HuH-7.5 (cell line): ENCODE data around the gene USO1.
"Not testable (repeated sequence)": the region's sequence is repeated elsewhere in the genome, so short reads cannot be mapped to it uniquely, and the experiment has no call there.

Experiments used
- DNase-seq: peaks from one replicate; pipeline ENCODE4 v3.0.0; 2011; ENCODE audit warnings: low spot score

The USO1 gene

GRCh38 chr4:75714704-75715103 is 9.7 kb upstream of the USO1 start:
- no peak for DNase-seq

- no peak for DNase-seq
These were observed 9.1 kb upstream of the USO1 start for GRCh38 chr4:75715105-75715799.

DNA sequence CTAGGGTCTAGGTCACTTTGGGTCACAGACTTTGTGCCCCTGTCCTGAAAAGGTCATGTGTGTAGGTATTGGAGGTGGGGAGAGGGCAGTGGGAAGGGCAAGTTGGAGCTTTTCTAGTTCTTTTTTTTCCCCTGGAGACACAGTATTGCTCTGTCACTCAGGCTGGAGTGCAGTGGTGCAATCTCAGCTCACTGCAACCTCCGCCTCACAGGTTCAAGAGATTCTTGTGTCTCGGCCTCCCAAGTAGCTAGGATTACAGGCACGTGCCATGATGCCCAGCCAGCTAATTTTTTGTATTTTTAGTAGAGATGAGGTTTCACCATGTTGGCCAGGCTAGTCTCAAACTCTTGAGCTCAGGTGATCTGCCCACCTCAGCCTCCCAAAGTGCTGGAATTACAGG is 8.3 kb upstream of the USO1 start:
- DNase-seq, result not testable (repeated sequence)

- DNase-seq, result no peak
These were observed 7.0 kb upstream of the USO1 start for GRCh38 chr4:75717408-75717807.

DNA sequence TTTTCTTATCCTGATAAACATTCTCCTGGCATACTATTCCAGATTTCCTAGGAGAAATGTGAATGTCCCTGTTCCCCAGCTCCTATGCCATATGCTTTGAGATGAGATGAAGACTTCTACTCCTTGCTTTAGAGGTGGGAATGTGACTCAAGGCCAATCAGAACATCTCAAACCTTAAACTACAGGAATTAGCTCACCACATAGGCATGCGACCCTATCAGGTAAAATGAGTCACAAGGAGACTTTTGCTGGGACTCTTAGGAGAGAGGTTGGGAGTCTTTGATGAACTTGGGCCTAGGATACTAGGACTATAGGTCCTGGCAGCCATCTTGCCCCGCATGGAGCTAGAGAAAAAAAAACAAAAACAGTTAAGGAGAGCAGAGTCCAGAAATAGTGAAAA is 5.8 kb upstream of the USO1 start:
- no peak for DNase-seq

DNA sequence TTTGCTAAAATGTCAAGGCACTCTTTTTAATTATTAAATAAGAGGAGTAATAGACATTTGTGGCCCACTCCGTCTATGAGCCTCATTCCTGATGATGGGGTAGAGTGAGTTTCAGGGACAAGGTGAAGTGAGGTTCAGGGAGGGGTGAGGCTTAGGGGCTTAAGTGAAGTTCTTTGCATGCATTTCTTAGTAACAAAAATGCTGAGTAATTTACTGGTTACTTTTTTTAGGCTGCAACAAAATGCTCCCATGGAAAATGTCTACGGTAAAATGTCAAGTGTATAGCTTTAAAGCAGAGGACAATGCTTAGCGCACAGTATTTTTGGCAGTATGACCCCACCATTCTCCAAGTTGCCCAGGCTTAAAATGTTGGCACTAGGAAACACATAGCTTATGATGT is 2.0 kb upstream of the USO1 start:
- DNase-seq, result no peak

DNA sequence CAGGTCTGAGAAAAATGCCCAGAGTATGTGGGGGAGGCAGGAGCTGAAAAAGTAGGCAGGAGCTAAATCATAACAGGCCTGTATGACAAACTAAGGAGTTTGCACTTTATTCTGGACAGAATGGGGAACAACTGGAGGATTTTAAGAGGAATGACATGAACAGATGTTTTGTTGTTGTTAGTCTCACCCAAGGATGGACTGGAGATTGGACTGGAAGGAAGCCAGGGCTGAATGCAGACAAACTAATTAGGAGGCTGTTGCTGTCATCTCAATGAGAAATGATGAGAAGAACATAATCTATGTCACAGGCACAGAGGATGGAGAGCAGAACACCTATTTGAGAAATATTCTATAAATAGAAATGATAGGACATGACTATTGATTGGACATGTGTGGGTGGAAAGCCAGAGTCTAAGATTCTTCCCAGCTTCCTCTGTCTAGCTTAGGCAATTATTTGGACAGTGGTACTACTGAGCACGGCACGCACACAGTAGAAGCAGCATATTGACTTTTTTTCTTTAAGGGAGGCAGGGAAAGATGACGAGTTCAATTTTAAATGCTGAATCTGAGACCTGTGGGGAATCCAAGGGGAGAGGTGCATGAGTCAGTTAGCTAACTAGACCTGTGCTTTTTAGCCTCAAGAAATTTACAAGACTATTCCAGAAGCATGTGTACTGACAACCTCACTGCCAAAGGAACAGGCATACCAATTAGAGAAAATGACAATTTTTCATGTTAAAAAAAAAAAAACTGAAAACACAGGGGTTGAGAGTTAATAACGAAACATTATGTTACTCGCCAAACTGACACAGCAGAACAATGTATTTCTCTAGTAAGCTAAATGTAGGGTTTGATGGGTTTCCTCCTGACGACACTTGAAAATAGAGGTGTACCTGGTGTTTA is 963 bp upstream of the USO1 start:
- DNase-seq, result no peak

GRCh38 chr4:75724867-75725724 is 719 bp downstream of the USO1 start:
- peak; percentile 29 for DNase-seq

DNA sequence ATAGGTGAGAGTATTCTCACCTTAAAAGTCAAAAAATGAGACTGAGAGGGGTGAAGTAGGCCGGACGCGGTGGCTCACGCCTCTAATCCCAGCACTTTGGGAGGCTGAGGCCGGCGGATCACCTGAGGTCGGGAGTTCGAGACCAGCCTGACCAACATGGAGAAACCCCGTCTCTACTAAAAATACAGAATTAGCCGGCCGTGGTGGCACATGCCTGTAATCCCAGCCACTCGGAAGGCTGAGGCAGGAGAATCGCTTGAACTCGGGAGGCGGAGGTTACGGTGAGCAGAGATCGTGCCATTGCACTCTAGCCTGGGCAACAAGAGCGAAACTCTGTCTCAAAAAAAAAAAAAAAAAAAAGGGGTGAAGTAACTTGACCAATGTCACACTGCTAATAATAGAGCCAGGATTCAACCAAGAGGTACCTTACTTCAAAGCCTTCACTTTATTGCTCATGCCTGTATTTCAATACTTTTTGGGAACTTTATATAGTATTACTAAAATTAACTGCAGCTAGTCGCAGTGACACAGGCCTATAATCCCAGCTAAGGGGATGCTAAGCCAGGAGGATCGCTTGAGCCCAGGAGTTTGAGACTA is 1.7 kb downstream of the USO1 start:
- DNase-seq, result not testable (repeated sequence)

GRCh38 chr4:75726577-75726976 is 2.2 kb downstream of the USO1 start:
- no peak for DNase-seq

DNA sequence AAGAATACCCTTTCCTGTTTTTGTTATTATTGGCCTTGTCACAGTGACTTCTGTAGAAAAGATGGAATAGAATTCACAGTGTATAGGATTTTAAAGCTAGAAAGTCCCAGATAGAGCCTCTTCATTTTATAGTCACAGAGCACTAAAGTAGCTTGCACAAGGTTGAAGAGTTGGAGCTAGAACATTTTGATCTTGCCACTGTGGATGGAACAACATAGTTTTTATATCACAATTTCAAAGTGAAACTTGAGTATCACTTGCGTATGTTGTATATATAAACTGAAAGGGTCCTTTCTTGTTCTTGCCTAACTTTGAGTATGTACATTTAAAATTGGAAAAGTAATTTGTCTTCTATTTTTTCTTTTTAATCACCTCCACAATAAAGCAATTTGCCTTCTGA is 2.7 kb downstream of the USO1 start:
- DNase-seq, result no peak

GRCh38 chr4:75729836-75730235 is 5.5 kb downstream of the USO1 start:
- DNase-seq, result no peak

- DNase-seq, result no peak
These were observed 9.0 kb downstream of the USO1 start for GRCh38 chr4:75733369-75733768.

DNA sequence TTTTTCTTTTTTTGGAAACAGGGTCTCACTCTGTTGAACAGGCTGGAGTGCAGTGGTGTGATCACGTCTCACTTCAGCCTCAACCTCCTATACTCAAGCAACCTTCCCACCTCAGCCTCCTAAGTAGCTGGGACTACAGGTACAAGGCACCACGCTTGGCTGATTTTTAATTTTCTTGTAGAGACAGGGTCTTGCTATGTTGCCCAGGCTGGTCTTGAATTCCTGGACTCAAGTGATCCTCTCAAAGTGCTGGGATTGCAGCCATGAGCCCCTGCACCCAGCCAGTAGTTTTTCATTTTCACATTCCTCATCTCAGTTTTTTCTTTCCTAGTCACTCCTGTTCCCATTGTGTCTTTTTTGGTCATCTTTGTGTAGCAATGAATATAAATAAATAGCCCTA is 11.1 kb downstream of the USO1 start:
- no peak for DNase-seq

DNA sequence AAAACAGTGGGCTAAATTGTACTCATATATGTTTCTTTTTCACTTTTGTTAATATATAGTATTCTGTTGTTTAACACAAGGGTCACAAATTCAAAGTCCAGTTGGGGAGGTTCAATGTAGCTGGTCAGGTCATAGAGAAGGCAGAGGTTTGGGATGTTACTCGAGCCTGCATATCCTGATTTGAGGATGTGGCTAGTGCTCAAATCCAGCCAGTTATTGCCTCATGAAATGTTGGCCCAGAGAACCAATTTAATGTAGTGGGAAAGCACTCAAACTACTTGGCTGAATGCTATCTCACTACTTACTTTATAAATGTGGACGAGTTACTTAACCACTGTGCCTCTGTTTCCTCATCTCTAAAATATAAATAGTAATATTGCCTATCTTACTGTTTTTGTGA is 12.5 kb downstream of the USO1 start:
- no peak for DNase-seq

DNA sequence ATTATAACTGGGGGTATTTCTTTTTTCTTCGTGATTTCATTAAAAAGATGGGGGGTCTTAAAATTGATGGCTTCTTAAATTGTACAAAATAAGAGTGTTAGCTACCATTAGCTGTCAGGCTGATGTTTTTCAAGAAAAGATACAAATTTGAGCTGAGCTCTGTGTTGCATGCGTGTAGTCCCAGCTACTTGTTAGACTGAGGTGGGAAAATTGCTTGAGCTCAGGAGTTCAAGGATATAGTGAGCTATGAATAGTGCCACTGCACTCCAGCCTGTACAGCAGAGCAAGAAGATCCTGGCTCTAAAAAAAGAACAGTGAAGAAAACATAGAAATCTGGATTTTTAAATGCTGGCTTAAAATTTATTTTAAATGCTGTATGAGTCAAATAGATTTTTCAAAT is 13.0 kb downstream of the USO1 start:
- DNase-seq, result no peak

DNA sequence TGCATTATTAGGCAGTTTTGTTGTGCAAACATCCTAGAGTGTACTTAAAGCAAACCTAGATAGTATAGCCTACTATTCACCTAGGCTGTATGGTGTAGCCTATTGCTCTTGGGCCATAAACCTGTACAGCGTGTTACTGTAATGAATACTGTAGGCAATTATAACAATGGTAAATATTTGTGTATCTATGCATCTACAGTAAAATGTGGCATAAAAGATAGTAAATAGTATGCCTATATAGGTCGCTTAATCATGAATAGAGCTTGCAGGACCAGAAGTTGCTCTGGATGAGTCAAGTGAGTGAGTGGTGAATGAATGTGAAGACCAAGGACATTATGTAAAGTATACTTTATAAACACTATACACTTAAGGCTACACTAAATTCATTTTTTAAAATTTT is 16.6 kb downstream of the USO1 start:
- DNase-seq, result no peak

DNA sequence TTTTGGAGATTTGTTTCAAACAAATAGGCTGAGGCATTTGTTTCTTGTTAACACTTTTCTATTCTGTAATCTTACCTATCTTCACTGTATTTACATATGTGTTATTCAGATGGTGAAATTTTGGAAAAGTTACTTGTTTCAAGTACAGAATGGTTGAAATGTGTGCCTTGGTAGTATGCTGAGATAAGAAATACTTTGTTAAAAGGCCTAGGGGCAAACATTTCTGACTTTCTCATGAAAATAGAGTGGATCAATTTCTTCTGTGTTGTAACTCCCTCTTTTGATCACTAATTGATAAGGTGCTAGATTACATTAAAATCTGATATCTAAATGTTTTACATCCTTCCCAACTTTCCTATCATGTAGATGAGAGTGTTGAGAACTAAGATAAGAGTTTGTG is 18.1 kb downstream of the USO1 start:
- DNase-seq, result no peak

- no peak for DNase-seq
These were observed 20.8 kb downstream of the USO1 start for GRCh38 chr4:75745161-75745560.

GRCh38 chr4:75745721-75746199 is 21.4 kb downstream of the USO1 start:
- no peak for DNase-seq

- DNase-seq, result no peak
These were observed 28.3 kb downstream of the USO1 start for GRCh38 chr4:75752637-75753036.

DNA sequence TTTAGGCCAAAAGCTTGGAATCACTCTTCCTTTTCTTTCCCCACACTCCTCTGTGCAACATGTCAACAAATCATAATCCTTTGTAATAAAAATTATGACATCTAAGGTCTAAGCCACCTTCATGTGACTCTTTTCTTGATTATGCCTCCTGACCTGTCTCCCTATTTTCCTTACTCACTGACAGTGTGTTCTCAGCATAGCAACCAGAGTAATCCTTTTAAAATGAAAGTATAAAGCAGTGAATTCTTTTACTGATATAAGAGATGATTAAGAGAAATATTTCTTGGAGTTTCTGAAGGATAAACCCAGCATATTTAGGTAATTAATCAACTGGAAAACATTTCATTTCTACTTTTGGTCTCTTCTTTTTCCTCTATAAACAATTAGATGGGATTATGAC is 44.7 kb downstream of the USO1 start:
- DNase-seq, result no peak
